CD4-positive, alpha-beta T cell (primary cell): ENCODE data around the gene KNDC1. TPM values are rescaled to one million over a fixed set of nuclear protein-coding genes. Genes with fewer than 3 reads are reported as not detected.

ENCODE experiments used
- ATAC-seq: fragments of 200-7000 bp; cut with Tn5 transposase; one replicate; pipeline ENCODE4 v1.10.0; 2022; ENCODE audit warnings: mild to moderate bottlenecking; ENCODE audit not compliant: poor library complexity
- CTCF ChIA-PET: fragments of 350-600 bp; sonication (Branson Sonifier 250); formaldehyde crosslinking; loops from one replicate; lab custom pipeline; 2021; ENCODE audit warnings: antibody characterized with exemption, inconsistent platforms; lab: Charles Lee
- POLR2A ChIA-PET: fragments of 350-600 bp; sonication (Branson Sonifier 250); formaldehyde crosslinking; loops from one replicate; lab custom pipeline; 2021; ENCODE audit warnings: antibody characterized with exemption, inconsistent platforms; lab: Charles Lee
- DNase-seq, 14 experiments: peaks; one replicate each; pipeline ENCODE4 v3.0.0-alpha.2; 2013 to 2020; ENCODE audit warnings: mixed read lengths in 2 of 14
- H3K27ac ChIP-seq, 2 donors: one replicate each; pipeline versions ENCODE4 v1.5.1 to v1.7.0; 2013; ENCODE audit warnings: low read length in 2 of 2, low read depth in 1 of 2, mild to moderate bottlenecking in 1 of 2
- H3K27me3 ChIP-seq, 2 experiments: 1 replicate in 1 of 2; 2 replicates in 1 of 2; pipeline versions ENCODE4 v1.6.1 to v1.7.0; 2013; ENCODE audit warnings: low read length in 2 of 2, control low read depth in 1 of 2, mild to moderate bottlenecking in 1 of 2, moderate library complexity in 1 of 2; ENCODE audit not compliant: insufficient read depth in 2 of 2, control insufficient read depth in 1 of 2
- H3K36me3 ChIP-seq: one replicate; pipeline ENCODE4 v1.6.1; 2013; ENCODE audit warnings: low read length, control low read depth; ENCODE audit not compliant: insufficient read depth
- H3K4me1 ChIP-seq: one replicate; pipeline ENCODE4 v1.6.1; 2013; ENCODE audit warnings: low read length, control low read depth; ENCODE audit not compliant: insufficient read depth
- H3K4me3 ChIP-seq: one replicate; pipeline ENCODE4 v1.5.1; 2013; ENCODE audit warnings: mild to moderate bottlenecking, low read length, moderate library complexity
- H3K9me3 ChIP-seq, 2 experiments: 1 replicate in 1 of 2; 2 replicates in 1 of 2; pipeline versions ENCODE4 v1.6.1 to v1.7.0; 2013; ENCODE audit warnings: low read length in 2 of 2, mild to moderate bottlenecking in 2 of 2, control low read depth in 1 of 2, moderate library complexity in 1 of 2; ENCODE audit not compliant: control insufficient read depth in 1 of 2, insufficient read depth in 1 of 2
- H3K27ac Mint-ChIP-seq: one replicate; pipeline ENCODE4 v1.8.0; 2020; ENCODE audit warnings: mixed read lengths
- H3K27me3 Mint-ChIP-seq: one replicate; pipeline ENCODE4 v1.8.0; 2021; ENCODE audit warnings: mixed read lengths
- H3K36me3 Mint-ChIP-seq: one replicate; pipeline ENCODE4 v1.8.0; 2021; ENCODE audit warnings: low read depth, mixed read lengths
- H3K4me1 Mint-ChIP-seq: one replicate; pipeline ENCODE4 v1.8.0; 2021; ENCODE audit warnings: low read depth, mixed read lengths
- H3K4me3 Mint-ChIP-seq: one replicate; pipeline ENCODE4 v1.8.0; 2020; ENCODE audit warnings: mild to moderate bottlenecking, mixed read lengths
- H3K9me3 Mint-ChIP-seq: one replicate; pipeline ENCODE4 v1.8.0; 2020; ENCODE audit warnings: mixed read lengths
- CTCF ChIP-seq: fragments of 200-600 bp; IDR thresholded peaks from one replicate; pipeline ENCODE4 v1.8.0; 2022; ENCODE audit warnings: antibody characterized with exemption, mild to moderate bottlenecking
- intact Hi-C, 2 experiments: fragments of 100-400 bp; cut with DNase I in 1 of 2; cut with micrococcal nuclease in 1 of 2; formaldehyde crosslinking; loops; one replicate each; pipeline versions ENCODE4 v1.15.1 to v1.9.0; 2023 to 2025; cut with DNase I, micrococcal nuclease
- total RNA-seq, 174 experiments: library from RNA in 2 of 174; stranded (reverse) in 2 of 174; gene quantifications; one replicate each; pipeline ENCODE4 v1.2.3 and lab custom pipeline; 2021 to 2026

The KNDC1 gene
- total RNA-seq, 2 experiments from 2014 or later = not detected

GRCh38 chr10:133123746-133124356 is 36.2 kb upstream of the KNDC1 start:
- Mint-ChIP-seq H3K36me3 (no peaks in the 10 kb centered on the region), H3K4me3 (no peak overlapping the region), H3K9me3 (no peaks in the 10 kb centered on the region), H3K27me3 (peaks cover 21% of the 10 kb centered on the region), H3K27ac (no peak overlapping the region), H3K4me1 (no peaks in the 10 kb centered on the region)
- CTCF ChIA-PET = no interaction called here
- Histone ChIP-seq H3K27ac (no peak overlapping the region), H3K4me3 (no peak overlapping the region), H3K4me1 (peaks cover 3% of the 10 kb centered on the region), H3K36me3 (no peaks in the 10 kb centered on the region), H3K27me3 (peaks cover 6 to 9% of the 10 kb centered on the region in 2 experiments), H3K9me3 (peaks cover 0 to 39% of the 10 kb centered on the region in 2 experiments)
- no peak for TF ChIP-seq CTCF
- POLR2A ChIA-PET = no interaction called here
- ATAC-seq = no peak
- intact Hi-C loops = no loop called here
- DNase-seq = no peak

DNA sequence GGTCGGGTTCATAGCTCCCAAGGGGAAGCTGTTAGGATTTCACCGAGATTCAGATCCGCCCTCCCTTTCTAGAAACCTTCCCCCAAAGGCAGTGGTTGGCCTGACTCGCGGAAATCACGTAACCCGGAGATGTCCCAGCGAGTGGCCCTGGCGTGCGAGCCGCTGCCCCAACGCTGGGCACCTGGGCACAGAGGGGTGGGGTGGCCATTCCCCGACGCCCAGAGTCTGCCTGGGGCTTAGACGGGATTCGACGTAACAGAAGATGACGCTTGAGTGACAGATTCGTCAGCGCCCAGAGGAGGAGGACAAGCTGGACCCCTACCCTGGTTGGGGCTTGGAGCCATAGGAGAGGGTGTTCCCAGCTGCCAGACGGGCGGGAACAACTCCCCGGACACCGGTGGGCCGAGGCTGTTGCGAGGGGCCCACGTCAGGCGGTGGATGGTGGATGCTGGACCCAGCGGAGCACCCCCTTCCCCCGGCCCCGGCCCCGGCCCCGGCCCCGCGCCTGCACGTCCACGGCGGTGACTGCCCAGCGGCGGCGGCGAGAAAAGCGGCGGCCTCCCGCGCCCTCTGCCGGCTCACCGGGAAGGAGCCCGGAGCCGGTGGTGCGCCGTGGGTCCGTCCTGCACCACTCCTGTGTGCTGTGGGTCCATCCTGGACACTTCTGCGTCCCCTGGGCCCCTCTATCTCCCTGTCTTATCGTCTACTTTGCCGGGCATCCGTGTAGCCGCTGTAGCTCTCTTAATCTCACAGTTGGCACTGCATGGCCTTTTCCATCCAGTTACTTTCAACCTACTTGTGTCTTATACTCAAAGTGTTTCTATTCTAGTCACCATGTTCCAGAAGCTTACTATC is 35.4 kb upstream of the KNDC1 start:
- TF ChIP-seq CTCF = no peak
- Mint-ChIP-seq H3K27me3 (peaks cover 21% of the 10 kb centered on the region), H3K4me1 (no peaks in the 10 kb centered on the region), H3K9me3 (no peaks in the 10 kb centered on the region), H3K4me3 (no peak overlapping the region), H3K36me3 (no peaks in the 10 kb centered on the region), H3K27ac (no peak overlapping the region)
- Histone ChIP-seq H3K9me3 (peaks cover 0 to 42% of the 10 kb centered on the region in 2 experiments), H3K27ac (no peak overlapping the region), H3K27me3 (peaks cover 6 to 9% of the 10 kb centered on the region in 2 experiments), H3K36me3 (no peaks in the 10 kb centered on the region), H3K4me1 (peaks cover 3% of the 10 kb centered on the region), H3K4me3 (no peak overlapping the region)
- ChIA-PET CTCF (no interaction called here), POLR2A (no interaction called here)
- intact Hi-C loops = no loop called here
- DNase-seq (peak in 2 of 14 experiments; percentile 11 to 26), ATAC-seq (no peak)

DNA sequence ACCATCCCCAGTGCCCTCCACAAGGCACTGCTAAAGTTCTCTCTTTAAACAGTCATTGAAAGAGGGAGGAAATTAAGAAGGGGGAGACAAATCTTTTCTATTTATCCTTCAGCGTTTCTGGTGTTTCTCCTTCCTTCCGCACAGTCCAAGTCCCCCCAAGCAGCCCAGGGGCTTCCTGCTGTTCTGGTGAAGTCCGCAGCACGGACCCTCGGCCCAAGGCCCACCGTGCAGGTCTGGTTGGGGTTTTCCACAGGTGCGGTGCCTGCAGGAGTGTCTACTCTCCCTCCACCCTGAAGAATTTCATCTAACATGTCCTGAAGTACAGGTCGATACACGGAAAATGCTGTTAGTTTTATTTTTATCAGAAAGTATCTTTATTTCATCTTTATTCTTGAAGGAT is 34.1 kb upstream of the KNDC1 start:
- ATAC-seq = no peak
- TF ChIP-seq CTCF = no peak
- ChIA-PET CTCF (no interaction called here), POLR2A (no interaction called here)
- no peaks in the 10 kb centered on the region for H3K36me3 ChIP-seq
- Mint-ChIP-seq H3K27ac (no peak overlapping the region), H3K4me3 (no peak overlapping the region), H3K27me3 (peaks cover 21% of the 10 kb centered on the region), H3K4me1 (no peaks in the 10 kb centered on the region), H3K36me3 (no peaks in the 10 kb centered on the region), H3K9me3 (no peaks in the 10 kb centered on the region)
- intact Hi-C loops = no loop called here
- H3K27ac ChIP-seq = no peak overlapping the region
- H3K4me3 ChIP-seq = no peak overlapping the region
- H3K9me3 ChIP-seq = peaks cover 0 to 46% of the 10 kb centered on the region in 2 experiments
- H3K4me1 ChIP-seq = peaks cover 3% of the 10 kb centered on the region
- peaks cover 6 to 9% of the 10 kb centered on the region in 2 experiments for H3K27me3 ChIP-seq
- no peak for DNase-seq
